Body of pancreas (tissue), 4 donors: ENCODE data around the gene RASGRF2.
"Not testable (repeated sequence)": the region's sequence is repeated elsewhere in the genome, so short reads cannot be mapped to it uniquely, and the experiment has no call there.

Experiments
- POLR2A ChIP-seq, 3 donors: fragments of 450-650 bp; IDR thresholded peaks; one replicate each; pipeline ENCODE4 v1.6.1; 2016; ENCODE audit warnings: antibody characterized with exemption in 3 of 3, mild to moderate bottlenecking in 2 of 3
- TF ChIP-seq, protein P1 (sequence below), 7 experiments: fragments of 450-650 bp in 4 of 7; fragments of 200-600 bp in 3 of 7; sonication (generic) in 3 of 7; IDR thresholded peaks; one replicate each; pipeline ENCODE4 v1.5.1; 2016 to 2019; ENCODE audit warnings: antibody characterized with exemption in 7 of 7

DNA sequence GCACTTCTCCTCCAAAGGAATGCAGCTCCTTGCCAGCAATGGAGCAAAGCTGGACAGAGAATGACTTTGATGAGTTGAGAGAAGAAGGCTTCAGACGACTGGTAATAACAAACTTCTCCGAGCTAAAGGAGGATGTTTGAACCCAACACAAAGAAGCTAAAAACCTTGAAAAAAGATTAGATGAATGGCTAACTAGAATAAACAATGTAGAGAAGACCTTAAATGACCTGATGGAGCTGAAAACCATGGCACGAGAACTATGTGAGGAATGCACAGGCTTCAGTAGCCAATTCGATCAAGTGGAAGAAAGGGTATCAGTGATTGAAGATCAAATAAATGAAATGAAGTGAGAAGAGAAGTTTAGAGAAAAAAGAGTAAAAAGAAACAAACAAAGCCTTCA, 69.6 kb downstream of the RASGRF2 start:
- TF ChIP-seq, protein P1, sequence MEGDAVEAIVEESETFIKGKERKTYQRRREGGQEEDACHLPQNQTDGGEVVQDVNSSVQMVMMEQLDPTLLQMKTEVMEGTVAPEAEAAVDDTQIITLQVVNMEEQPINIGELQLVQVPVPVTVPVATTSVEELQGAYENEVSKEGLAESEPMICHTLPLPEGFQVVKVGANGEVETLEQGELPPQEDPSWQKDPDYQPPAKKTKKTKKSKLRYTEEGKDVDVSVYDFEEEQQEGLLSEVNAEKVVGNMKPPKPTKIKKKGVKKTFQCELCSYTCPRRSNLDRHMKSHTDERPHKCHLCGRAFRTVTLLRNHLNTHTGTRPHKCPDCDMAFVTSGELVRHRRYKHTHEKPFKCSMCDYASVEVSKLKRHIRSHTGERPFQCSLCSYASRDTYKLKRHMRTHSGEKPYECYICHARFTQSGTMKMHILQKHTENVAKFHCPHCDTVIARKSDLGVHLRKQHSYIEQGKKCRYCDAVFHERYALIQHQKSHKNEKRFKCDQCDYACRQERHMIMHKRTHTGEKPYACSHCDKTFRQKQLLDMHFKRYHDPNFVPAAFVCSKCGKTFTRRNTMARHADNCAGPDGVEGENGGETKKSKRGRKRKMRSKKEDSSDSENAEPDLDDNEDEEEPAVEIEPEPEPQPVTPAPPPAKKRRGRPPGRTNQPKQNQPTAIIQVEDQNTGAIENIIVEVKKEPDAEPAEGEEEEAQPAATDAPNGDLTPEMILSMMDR (IDR thresholded peaks at IDR 0.05), result not testable (repeated sequence)
- TF ChIP-seq POLR2A (IDR thresholded peaks at IDR 0.05), result not testable (repeated sequence)
